ENCODE data around the gene DNAI1.

DNAI1 gene

GRCh38 chr9:34555936-34556525 lies 97.4 kb downstream of the DNAI1 start:
- no peak for TF ChIP-seq CTCF (IDR thresholded peaks at IDR 0.05; ENCODE audit: low read depth, low read length)
- DNase-seq (ENCODE audit: extremely low read depth, low read depth) = no peak

DNA sequence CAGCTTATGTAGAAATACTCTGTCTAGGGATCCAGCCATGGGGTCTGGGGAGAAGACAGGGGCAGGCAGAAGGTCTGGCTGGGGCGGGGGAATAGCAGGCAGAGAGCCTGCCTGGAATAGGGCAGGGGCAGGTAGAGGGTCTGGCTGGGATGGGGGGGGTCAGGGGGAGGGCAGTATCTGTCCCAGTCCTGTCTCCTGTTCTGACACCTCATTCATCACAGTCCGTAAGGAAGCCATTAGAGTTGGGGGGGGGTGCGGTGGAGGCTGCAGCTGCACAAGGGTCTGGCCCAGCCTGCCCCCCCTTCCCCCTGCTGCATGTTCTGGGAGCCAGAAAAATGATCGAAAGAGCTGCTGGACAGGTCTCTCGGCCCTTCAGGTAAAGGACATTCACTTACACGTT lies 98.3 kb downstream of the DNAI1 start:
- no peak for DNase-seq (ENCODE audit: extremely low read depth, low read depth)
- no peak for TF ChIP-seq CTCF (IDR thresholded peaks at IDR 0.05; ENCODE audit: low read depth, low read length)

- TF ChIP-seq CTCF (IDR thresholded peaks at IDR 0.05; ENCODE audit: low read depth, low read length) = no peak
- DNase-seq (ENCODE audit: extremely low read depth, low read depth) = no peak
These were observed 99.1 kb downstream of the DNAI1 start for GRCh38 chr9:34557426-34558321.

DNA sequence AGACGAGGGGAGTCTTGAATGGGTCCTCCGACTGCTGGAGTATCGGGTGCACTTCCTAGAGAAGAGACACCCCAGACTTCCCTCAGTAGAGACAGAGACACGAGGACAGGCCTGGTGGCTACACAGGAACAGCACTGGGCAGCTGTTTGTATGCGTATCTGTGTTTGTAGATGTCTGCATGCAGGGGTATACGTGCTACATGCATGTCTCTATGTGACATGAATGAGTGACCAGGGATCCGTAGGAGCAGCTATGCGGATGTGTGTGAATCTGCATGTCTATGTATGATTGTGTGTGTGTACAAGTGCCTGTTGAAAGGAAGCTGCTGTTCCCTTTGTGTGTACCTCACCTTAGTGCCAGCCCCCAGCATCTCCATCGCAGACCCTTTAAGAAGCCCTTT lies 99.8 kb downstream of the DNAI1 start:
- DNase-seq (ENCODE audit: extremely low read depth, low read depth) = no peak
- TF ChIP-seq CTCF (IDR thresholded peaks at IDR 0.05; ENCODE audit: low read depth, low read length) = no peak

DNA sequence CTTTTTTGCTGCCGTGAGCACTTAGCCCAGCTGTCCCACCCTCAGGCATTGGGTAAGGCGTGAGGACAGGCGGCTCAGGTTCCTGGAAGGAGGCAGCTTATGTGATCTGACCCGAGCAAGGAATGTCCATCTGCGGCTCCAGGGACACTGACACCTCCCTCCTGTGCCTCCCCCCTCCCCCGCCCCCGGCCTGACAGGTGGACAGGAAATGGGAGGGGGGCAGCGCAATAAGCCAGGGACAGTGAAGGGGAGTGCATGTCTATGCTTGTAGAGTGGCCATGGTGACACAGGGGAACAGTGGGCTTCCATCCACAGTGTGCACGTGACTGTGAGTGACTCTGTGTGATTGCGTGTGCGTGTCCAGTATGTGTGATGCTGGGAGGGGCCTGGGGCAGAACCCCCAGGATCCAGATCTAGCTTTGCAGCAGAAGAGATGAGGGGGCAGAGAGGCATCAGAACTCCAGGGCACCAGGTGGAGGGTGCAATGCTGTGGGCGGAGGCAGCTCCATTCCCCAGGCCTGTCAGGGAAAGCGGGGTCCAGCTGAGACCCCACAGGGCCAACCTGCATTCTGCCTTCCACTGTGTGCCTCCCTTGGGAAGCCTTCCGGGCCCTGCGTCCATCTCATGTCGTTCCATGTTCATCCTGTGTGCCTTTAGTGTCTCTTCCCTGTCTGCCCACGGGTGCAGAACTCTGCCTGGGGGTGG lies 100.5 kb downstream of the DNAI1 start:
- TF ChIP-seq CTCF (IDR thresholded peaks at IDR 0.05; ENCODE audit: low read depth, low read length) = no peak
- no peak for DNase-seq (ENCODE audit: extremely low read depth, low read depth)

DNA sequence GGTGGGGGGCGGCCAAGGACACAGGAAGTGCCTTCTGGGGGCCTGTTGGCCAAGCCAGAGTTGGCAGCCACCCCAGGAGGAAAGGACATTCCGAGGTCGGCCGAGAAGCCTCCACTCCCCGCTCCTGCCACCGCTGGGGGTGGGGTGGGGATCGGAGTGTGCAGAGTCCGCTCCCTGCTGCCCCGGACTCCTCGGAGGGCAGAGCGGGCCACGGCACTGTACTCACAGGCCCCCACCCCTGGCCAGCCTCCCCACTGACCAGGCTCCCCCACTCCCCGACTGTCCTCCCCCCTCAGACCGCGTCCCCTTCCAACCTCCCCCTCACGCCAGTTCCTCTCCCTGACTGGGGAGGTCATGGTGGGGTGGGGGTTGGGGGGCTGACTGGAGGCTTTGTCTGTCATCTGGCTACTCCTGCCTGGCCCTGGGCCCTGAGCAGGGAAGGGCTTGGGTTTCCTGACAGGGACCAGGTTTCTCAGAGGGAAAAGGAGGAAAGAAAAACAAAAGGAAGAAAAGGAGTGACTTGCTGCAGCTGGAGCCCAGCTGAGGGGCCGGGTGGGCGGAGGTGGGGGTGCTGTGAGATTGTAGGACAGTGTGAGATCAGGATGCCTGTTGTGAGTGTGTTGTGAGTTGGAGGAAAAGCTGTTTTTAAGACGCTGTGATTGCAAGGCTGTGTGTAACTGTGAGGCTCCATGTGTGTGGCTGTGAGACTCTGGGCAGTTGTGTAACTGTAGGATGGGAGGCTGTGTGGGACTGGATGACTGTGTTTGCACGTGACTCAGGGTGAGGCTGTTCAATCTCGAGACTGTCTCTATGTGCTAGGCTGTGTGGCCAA lies 101.2 kb downstream of the DNAI1 start:
- no peak for DNase-seq (ENCODE audit: extremely low read depth, low read depth)

More for the DNA sequence above, 101.2 kb downstream of the DNAI1 start:
- TF ChIP-seq CTCF (IDR thresholded peaks at IDR 0.05; ENCODE audit: low read depth, low read length) = no peak

Measured in AG09319 (cell line).